GM12873 (cell line): Measurements from ENCODE around the gene SNX30.

ENCODE experiments used
- CTCF ChIP-seq: IDR thresholded peaks from 2 replicates; pipeline ENCODE4 v1.5.1; 2012; ENCODE audit warnings: low read depth, mild to moderate bottlenecking, moderate library complexity, low read length, control low read depth; ENCODE audit not compliant: insufficient read depth; ENCODE audit errors: missing control alignments

Gene SNX30

GRCh38 chr9:112861155-112861554, 110.6 kb downstream of the SNX30 start:
- no peak for TF ChIP-seq CTCF

- TF ChIP-seq CTCF, result no peak
Measured at GRCh38 chr9:112861638-112862555, 111.3 kb downstream of the SNX30 start.

GRCh38 chr9:112863214-112863613, 112.7 kb downstream of the SNX30 start:
- TF ChIP-seq CTCF, result no peak

DNA sequence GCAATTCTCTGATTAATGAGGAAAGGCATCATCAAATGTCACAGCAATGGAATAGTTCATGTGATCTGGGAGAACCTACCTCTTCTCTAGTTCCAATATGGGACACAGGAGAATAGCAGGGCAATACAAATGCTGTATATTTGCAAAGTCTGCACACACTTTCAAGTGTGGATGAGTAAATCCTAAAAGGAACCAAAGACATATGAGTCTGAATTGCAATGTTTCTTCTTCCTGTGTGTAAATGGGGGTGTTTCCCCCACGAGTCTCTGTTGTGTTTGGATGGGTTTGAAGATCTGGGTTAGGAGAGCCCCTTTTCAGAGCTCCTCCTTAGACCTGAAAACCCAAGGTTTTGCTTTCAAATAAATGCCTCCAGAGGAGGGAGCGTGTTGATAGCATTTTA, 113.2 kb downstream of the SNX30 start:
- no peak for TF ChIP-seq CTCF

DNA sequence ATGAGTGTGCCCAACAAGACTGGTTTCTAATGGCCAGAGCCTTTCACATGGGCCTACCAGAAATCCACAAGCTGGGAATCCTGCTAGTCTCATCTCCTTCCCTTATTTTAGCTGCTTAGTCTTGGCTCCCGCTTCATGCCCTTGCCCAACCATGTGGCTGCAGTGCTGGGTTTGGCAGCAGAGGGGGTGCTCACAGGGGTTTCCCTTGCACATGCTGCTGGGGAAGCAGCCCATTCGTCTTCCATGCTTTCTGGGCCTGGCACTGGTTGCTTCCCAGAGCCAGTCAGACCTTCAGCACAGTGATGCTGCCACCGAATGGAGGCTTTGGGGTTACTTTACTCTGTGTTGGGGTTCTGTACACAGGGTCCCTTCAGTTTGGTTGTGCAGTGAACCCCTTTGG, 113.8 kb downstream of the SNX30 start:
- TF ChIP-seq CTCF, result no peak

GRCh38 chr9:112864982-112865381, 114.4 kb downstream of the SNX30 start:
- TF ChIP-seq CTCF, result no peak

- TF ChIP-seq CTCF, result no peak
Measured at GRCh38 chr9:112866662-112867274, 116.2 kb downstream of the SNX30 start.
